ENCODE results near the gene RBMS3.

RBMS3 gene

GRCh38 chr3:29531644-29532043 is 250.8 kb downstream of the RBMS3 start:
- CTCF ChIA-PET = no interaction called here
- TF ChIP-seq CTCF (IDR thresholded peaks at IDR 0.05; ENCODE audit: control extremely low read depth, extremely low read depth, low read depth, missing control alignments) = no peak
- POLR2A ChIA-PET = no interaction called here
- no peak for DNase-seq (ENCODE audit: extremely low spot score)

GRCh38 chr3:29532473-29532872 is 251.6 kb downstream of the RBMS3 start:
- CTCF ChIA-PET = no interaction called here
- no peak for DNase-seq (ENCODE audit: extremely low spot score)
- POLR2A ChIA-PET = no interaction called here
- TF ChIP-seq CTCF (IDR thresholded peaks at IDR 0.05; ENCODE audit: control extremely low read depth, extremely low read depth, low read depth, missing control alignments) = no peak

GRCh38 chr3:29534006-29534405 is 253.1 kb downstream of the RBMS3 start:
- TF ChIP-seq CTCF (IDR thresholded peaks at IDR 0.05; ENCODE audit: control extremely low read depth, extremely low read depth, low read depth, missing control alignments) = no peak
- no peak for DNase-seq (ENCODE audit: extremely low spot score)
- ChIA-PET POLR2A (no interaction called here), CTCF (no interaction called here)

- POLR2A ChIA-PET = no interaction called here
- CTCF ChIA-PET = interaction anchor here (1.1 kb wide), 2 partner anchors 10 to 11 kb away, joined by 3 to 4 read pairs; no protein-coding TSS in a partner anchor
- no peak for DNase-seq (ENCODE audit: extremely low spot score)
- no peak for TF ChIP-seq CTCF (IDR thresholded peaks at IDR 0.05; ENCODE audit: control extremely low read depth, extremely low read depth, low read depth, missing control alignments)
These were observed 255.3 kb downstream of the RBMS3 start for GRCh38 chr3:29536016-29536758.

DNA sequence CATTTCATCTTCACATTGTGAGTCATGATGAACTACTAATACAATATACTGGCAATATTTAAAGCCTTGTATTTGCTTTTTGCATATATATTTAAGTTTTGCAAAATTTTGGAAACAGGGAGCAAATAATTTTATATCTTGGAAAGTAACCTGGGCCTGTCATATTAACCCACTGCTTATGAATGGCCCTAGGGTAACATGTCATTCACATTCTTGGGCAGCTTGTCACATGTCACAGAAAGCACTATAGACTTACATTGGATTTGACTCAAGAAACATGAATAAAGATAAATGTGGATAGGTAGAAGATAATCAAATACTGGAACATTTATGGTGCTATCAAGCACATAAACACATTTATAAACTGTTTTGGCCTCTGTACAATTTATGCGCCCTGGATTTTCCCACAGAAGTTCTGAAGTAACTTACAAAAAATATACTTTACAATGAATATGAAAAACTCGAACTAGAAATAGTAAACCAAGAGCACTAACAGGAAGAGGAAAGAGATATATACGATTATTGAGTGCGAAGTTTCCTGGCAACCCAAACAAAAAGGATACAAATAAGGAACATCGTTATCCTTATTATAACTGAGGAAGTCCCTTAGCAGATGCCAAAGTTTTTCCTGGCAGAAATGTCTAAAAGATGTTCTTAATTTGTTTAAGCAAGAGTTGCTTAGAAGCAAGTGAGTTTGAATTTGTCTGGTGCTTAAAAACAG is 257.2 kb downstream of the RBMS3 start:
- CTCF ChIA-PET = interaction anchor here (1.0 to 1.5 kb wide), 2 partner anchors 9 to 10 kb away, joined by 3 read pairs; no protein-coding TSS in a partner anchor
- no peak for TF ChIP-seq CTCF (IDR thresholded peaks at IDR 0.05; ENCODE audit: control extremely low read depth, extremely low read depth, low read depth, missing control alignments)
- DNase-seq (ENCODE audit: extremely low spot score) = no peak
- POLR2A ChIA-PET = no interaction called here

DNA sequence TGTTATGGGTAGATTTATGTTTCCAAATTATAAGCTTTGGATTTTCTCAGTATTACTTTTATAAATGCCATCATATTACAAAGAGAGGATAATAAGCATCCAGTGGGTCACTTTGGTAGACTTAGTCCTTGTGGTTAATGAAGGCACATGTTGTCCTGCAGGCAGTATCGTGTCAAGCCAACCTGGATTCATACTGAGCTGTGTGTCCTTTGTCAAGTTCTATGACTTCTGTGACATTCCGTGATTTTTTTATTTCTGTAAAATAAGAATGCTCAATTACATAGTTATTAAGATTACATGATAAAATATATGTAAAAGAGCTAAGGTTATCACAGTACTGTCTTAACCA is 257.7 kb downstream of the RBMS3 start:
- CTCF ChIA-PET = interaction anchor here (1.0 to 1.5 kb wide), 2 partner anchors 9 to 10 kb away, joined by 3 read pairs; no protein-coding TSS in a partner anchor
- DNase-seq (ENCODE audit: extremely low spot score) = no peak
- no peak for TF ChIP-seq CTCF (IDR thresholded peaks at IDR 0.05; ENCODE audit: control extremely low read depth, extremely low read depth, low read depth, missing control alignments)
- POLR2A ChIA-PET = no interaction called here

All from GM10248 (cell line).